Measurements from ENCODE around the gene KCNQ5. TPM values are rescaled to one million over a fixed set of nuclear protein-coding genes. Genes with fewer than 3 reads are reported as not detected.

Gene KCNQ5
- total and polyA plus RNA-seq, 2 of the 8 experiments (the other 6 are each of a cell fraction or from before 2014, with no cell fraction given): 0.83 to 1.2 TPM

- no peak overlapping the region for H4K8ac ChIP-seq (ENCODE audit: extremely low read depth, insufficient read depth, low read length)
- ChIA-PET POLR2A (ENCODE audit: partially characterized antibody) (no interaction called here), CTCF (ENCODE audit: partially characterized antibody) (no interaction called here)
- no peaks in the 10 kb centered on the region for H3K4me1 ChIP-seq (replicated peaks in 1 of 4; ENCODE audit: control insufficient read depth in 3 of 4, insufficient read depth in 4 of 4, low read length in 3 of 4)
- no peak overlapping the region for H2AK5ac ChIP-seq (ENCODE audit: low read depth, low read length)
- H3K14ac ChIP-seq (ENCODE audit: insufficient read length): no peak overlapping the region
- no peaks in the 10 kb centered on the region for H3K9me3 ChIP-seq (ENCODE audit: insufficient read depth in 2 of 2, low read depth in 1 of 2, low read length in 1 of 2)
- no peak overlapping the region for H3K18ac ChIP-seq (ENCODE audit: extremely low read depth, low read length)
- no peaks in the 10 kb centered on the region for H3K27me3 ChIP-seq (replicated peaks in 1 of 4; ENCODE audit: control insufficient read depth in 3 of 4, extremely low read depth in 1 of 4, insufficient read depth in 3 of 4, low read length in 3 of 4)
- H2BK12ac ChIP-seq (ENCODE audit: low read depth, low read length): no peak overlapping the region
- H2BK5ac ChIP-seq (ENCODE audit: low read depth, low read length): no peak overlapping the region
- no peak for DNase-seq (ENCODE audit: low read depth in 1 of 2, low spot score in 2 of 2)
- H3K23me2 ChIP-seq (ENCODE audit: low read depth, low read length): no peaks in the 10 kb centered on the region
- H3K9ac ChIP-seq (replicated peaks in 1 of 4; ENCODE audit: extremely low read depth in 1 of 4, low read depth in 3 of 4, low read length in 3 of 4): no peak overlapping the region
- no peak overlapping the region for H3K4me2 ChIP-seq (ENCODE audit: insufficient read depth in 1 of 2, low read depth in 2 of 2, low read length in 2 of 2)
- H3K79me1 ChIP-seq (ENCODE audit: low read depth, low read length): no peaks in the 10 kb centered on the region
- no peak overlapping the region for H3K4me3 ChIP-seq (ENCODE audit: extremely low read depth in 1 of 4, insufficient read depth in 2 of 4, low read depth in 3 of 4, low read length in 4 of 4)
- H4K91ac ChIP-seq (replicated peaks; ENCODE audit: insufficient read length, low read length): no peak overlapping the region
- H3K56ac ChIP-seq (replicated peaks; ENCODE audit: insufficient read length, low read depth, low read length): no peak overlapping the region
- H3K27ac ChIP-seq (ENCODE audit: low read depth, low read length): no peak overlapping the region
- no peaks in the 10 kb centered on the region for H3K79me2 ChIP-seq (ENCODE audit: control insufficient read depth in 1 of 2, insufficient read depth in 2 of 2, low read length in 2 of 2)
- H2BK20ac ChIP-seq (ENCODE audit: low read length): no peak overlapping the region
- no peaks in the 10 kb centered on the region for H3K36me3 ChIP-seq (ENCODE audit: control insufficient read depth in 2 of 4, insufficient read depth in 4 of 4, low read length in 3 of 4)
- H3K4ac ChIP-seq (replicated peaks; ENCODE audit: insufficient read length, low read depth, low read length): no peak overlapping the region
- no peak for FAIRE-seq
- H4K20me1 ChIP-seq (replicated peaks in 1 of 2; ENCODE audit: control insufficient read depth in 1 of 2, insufficient read depth in 2 of 2, low read length in 2 of 2): no peaks in the 10 kb centered on the region
- WGBS, 2 experiments (ENCODE audit: extremely low coverage in 1 of 2, insufficient coverage in 1 of 2, insufficient read length in 1 of 2, insufficient replicate concordance in 2 of 2, low coverage in 1 of 2, low lambda C conversion rate in 2 of 2, missing lambda C conversion rate in 1 of 2): 95% methylated on average over 6 of the region's 6 CpGs; no CpG with 5 or more reads in 1 of the 2 experiments
- no peak overlapping the region for H2BK120ac ChIP-seq (replicated peaks; ENCODE audit: low read depth, low read length)
- H2AFZ ChIP-seq (ENCODE audit: low read length): no peak overlapping the region
- no peak overlapping the region for H3K23ac ChIP-seq (ENCODE audit: insufficient read length)
- H2BK15ac ChIP-seq (ENCODE audit: low read length): no peak overlapping the region
- H4K5ac ChIP-seq (ENCODE audit: insufficient read length, low read depth, low read length): no peak overlapping the region
- no peak for TF ChIP-seq GTF2F1 (IDR thresholded peaks at IDR 0.05; ENCODE audit: borderline replicate concordance, low read depth, low read length)
These were observed 523.8 kb downstream of the KCNQ5 start for GRCh38 chr6:73145690-73146089.

Data from H1 (cell line).